ENCODE measurements around the gene TRPV3. TPM values are rescaled to one million over a fixed set of nuclear protein-coding genes. Genes with fewer than 3 reads are reported as not detected.

TRPV3 gene
- polyA plus RNA-seq, 12 donors = 0.92 to 5.7 (median 1.6) TPM; not detected in 1

GRCh38 chr17:3547628-3548027, 10.0 kb downstream of the TRPV3 start:
- no peak for DNase-seq

- DNase-seq = no peak
These were observed 10.6 kb downstream of the TRPV3 start for GRCh38 chr17:3546997-3547396.

- DNase-seq = no peak
These were observed 11.1 kb downstream of the TRPV3 start for GRCh38 chr17:3546521-3546920.

- DNase-seq = no peak
These were observed 12.5 kb downstream of the TRPV3 start for GRCh38 chr17:3545151-3545550.

- DNase-seq = no peak
These were observed 13.2 kb downstream of the TRPV3 start for GRCh38 chr17:3544365-3544764.

- DNase-seq = no peak
These were observed 14.2 kb downstream of the TRPV3 start for GRCh38 chr17:3543453-3543852.

- DNase-seq = no peak
These were observed 15.1 kb downstream of the TRPV3 start for GRCh38 chr17:3542410-3543088.

GRCh38 chr17:3539881-3540540, 17.6 kb downstream of the TRPV3 start:
- DNase-seq = no peak

GRCh38 chr17:3536716-3537115, 20.9 kb downstream of the TRPV3 start:
- DNase-seq = no peak

GRCh38 chr17:3535253-3535995, 22.2 kb downstream of the TRPV3 start:
- DNase-seq = peak; percentile 82

- no peak for DNase-seq
These were observed 22.7 kb downstream of the TRPV3 start for GRCh38 chr17:3534881-3535252.

- no peak for DNase-seq
These were observed 23.9 kb downstream of the TRPV3 start for GRCh38 chr17:3533752-3534151.

GRCh38 chr17:3532859-3533142, 24.8 kb downstream of the TRPV3 start:
- DNase-seq = no peak

GRCh38 chr17:3532106-3532858, 25.3 kb downstream of the TRPV3 start:
- DNase-seq = no peak

GRCh38 chr17:3531266-3532101, 26.1 kb downstream of the TRPV3 start:
- no peak for DNase-seq

- DNase-seq = peak; percentile 83
These were observed 27.5 kb downstream of the TRPV3 start for GRCh38 chr17:3529817-3530741.

GRCh38 chr17:3528880-3529511, 28.6 kb downstream of the TRPV3 start:
- DNase-seq = no peak

GRCh38 chr17:3528403-3528851, 29.2 kb downstream of the TRPV3 start:
- DNase-seq = no peak

GRCh38 chr17:3527896-3528295, 29.7 kb downstream of the TRPV3 start:
- no peak for DNase-seq

- no peak for DNase-seq
These were observed 30.1 kb downstream of the TRPV3 start for GRCh38 chr17:3527468-3527867.

Measured in muscle of arm (tissue), 12 donors.